Activated T-helper 1 cell treated with anti-CD3 and anti-CD28 coated beads, Interleukin-2, amount 50 U/mL, for 16 hours (primary cell): ENCODE data around the gene RBM46.

Source experiments
- DNase-seq, 2 donors: peaks; one replicate each; pipeline ENCODE4 v3.0.0-alpha.2; 2020; ENCODE audit warnings: low read depth in 1 of 2, low spot score in 1 of 2

The RBM46 gene, protein sequence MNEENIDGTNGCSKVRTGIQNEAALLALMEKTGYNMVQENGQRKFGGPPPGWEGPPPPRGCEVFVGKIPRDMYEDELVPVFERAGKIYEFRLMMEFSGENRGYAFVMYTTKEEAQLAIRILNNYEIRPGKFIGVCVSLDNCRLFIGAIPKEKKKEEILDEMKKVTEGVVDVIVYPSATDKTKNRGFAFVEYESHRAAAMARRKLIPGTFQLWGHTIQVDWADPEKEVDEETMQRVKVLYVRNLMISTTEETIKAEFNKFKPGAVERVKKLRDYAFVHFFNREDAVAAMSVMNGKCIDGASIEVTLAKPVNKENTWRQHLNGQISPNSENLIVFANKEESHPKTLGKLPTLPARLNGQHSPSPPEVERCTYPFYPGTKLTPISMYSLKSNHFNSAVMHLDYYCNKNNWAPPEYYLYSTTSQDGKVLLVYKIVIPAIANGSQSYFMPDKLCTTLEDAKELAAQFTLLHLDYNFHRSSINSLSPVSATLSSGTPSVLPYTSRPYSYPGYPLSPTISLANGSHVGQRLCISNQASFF

GRCh38 chr4:154781126-154781982 is at the start of gene RBM46:
RBM46 (plus strand) TSS chr4:154781272; CDS start chr4:154796753, 15,481 bp downstream.
- DNase-seq = no peak

DNA sequence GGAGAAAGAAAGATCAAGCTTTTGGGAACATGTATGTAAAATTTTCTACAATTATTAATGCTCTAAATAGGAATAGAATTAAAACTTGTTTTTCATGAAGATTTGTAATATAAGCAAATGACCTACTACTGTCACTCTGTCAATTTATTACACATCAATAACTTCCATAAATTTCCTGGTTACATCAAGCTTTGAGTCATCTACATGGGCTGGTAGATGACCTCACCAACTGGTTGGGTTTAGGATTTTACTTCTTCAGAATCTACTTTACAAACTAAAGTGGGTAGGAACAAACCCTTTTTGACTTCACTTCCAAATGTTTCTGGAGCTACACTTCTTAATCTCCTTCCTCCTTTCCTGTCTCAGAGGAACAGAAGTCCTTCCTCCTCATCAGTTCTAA is 49.3 kb upstream of the RBM46 start:
- no peak for DNase-seq

- no peak for DNase-seq
Measured at GRCh38 chr4:154732669-154733068, 48.4 kb upstream of the RBM46 start.

GRCh38 chr4:154736770-154737169 is 44.3 kb upstream of the RBM46 start:
- DNase-seq = no peak

DNA sequence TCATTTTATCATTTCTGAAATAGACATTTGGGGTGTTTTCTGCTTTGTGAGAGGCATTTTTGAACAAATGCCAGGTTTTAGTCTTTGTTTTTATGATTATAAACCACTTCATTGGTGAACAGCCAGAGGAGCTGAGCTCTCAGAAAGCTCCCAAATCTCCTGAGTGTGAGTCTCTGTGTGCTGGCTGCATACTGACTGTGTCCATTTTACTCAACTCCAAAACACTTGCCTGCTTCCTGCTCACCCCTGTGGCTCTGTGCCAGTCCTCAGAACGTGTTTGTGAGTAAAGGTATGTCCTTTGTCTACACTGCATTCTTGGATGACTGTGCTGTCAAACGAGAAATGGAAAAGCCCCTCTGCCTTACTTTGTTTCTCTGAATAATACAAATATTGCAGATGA is 42.6 kb upstream of the RBM46 start:
- DNase-seq = no peak

- no peak for DNase-seq
Measured at GRCh38 chr4:154739111-154739510, 42.0 kb upstream of the RBM46 start.

DNA sequence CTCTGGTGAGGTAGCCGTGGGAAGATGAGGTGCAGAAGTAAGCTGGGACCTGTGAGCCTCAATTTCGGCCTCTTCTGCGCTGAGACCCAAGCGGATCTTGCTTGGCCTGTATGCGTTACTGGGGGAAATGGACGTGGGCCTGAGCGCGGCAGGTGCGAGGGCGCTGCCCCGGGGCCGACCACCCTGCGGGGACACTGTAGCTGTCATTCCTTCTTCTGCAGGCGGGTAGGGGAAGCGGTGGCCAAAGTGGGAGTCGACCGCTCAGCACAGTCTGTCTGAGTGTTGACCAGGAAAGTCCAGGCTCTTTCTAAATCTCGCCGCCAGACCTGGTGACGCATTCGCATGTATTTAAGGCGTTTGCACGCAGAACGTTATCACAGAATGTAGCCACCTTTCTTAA is 40.6 kb upstream of the RBM46 start:
- DNase-seq = no peak

DNA sequence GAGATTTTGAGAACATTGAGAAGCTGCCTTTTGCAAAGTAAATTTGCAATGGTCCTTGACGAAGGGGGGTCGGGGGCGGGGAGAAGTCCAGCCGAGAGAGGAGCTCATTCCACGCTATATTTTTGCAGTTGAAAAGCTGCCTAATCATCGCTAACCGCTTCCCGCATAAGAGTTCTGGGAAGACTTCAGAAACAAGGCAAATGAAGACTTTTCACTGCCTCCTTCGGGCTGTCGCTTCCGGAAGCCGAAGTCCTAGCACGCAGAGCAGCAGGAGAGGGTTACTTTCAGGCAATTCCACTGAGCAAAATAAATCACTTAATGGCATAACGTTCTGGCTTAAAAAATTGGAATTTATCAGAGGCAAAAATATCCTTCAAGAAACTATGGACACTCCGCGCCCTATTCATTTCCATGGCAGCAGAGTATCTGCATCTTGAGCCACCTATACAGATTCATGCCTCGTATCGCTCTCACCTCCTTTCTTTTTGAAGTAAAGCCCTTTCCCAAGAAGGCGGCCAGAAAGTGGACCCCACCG is 39.9 kb upstream of the RBM46 start:
- DNase-seq = no peak

GRCh38 chr4:154741922-154742850 is 38.9 kb upstream of the RBM46 start:
- DNase-seq = no peak

GRCh38 chr4:154743683-154744340 is 37.3 kb upstream of the RBM46 start, which contains the start of gene LRAT:
LRAT (plus strand) TSS chr4:154744000; CDS start chr4:154744327, 327 bp downstream.
- no peak for DNase-seq

DNA sequence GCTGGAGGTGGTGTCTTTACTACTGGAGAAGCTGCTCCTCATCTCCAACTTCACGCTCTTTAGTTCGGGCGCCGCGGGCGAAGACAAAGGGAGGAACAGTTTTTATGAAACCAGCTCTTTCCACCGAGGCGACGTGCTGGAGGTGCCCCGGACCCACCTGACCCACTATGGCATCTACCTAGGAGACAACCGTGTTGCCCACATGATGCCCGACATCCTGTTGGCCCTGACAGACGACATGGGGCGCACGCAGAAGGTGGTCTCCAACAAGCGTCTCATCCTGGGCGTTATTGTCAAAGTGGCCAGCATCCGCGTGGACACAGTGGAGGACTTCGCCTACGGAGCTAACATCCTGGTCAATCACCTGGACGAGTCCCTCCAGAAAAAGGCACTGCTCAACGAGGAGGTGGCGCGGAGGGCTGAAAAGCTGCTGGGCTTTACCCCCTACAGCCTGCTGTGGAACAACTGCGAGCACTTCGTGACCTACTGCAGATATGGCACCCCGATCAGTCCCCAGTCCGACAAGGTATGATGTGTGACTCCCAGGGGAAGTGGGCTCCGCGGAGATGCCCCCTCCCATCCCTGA is 36.6 kb upstream of the RBM46 start:
- DNase-seq = no peak

DNA sequence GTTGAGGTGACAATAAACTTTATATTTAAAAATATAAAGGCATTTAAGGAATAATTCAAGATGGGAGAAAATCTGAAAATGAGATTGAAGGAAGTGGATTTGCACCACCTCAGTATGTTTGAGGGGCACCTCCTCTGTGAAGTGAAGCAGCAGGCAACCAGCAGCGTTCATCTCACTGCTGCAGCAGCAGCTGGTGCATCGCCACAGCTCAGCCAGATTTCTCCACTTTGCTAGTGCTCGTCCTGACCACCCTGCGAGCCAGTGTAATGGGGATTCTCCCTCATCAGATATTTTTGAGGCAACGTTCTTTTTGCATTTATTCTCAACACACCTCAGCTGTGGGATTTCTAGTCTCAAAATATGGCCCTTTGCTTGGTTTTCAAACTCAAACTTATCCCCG is 23.4 kb upstream of the RBM46 start:
- DNase-seq = no peak

DNA sequence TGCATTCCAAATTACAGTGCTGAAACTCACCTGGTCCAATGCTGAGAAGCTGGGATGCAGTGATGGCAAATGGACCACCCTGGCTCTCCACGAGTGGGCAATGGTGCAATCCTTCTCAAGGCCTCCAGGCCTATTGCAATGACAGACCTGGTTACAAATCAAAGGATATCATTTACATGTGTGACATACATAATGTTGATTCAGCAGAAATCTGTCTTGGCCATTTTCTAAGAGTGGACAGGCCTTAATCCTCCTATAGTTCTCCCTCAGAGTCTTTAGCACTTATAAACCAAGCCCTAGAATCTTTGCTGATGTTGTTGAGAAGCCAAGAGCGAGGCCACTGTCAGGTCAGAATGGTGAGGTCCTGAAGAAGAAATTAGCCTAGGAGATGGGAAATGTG is 20.2 kb upstream of the RBM46 start:
- no peak for DNase-seq

- no peak for DNase-seq
Measured at GRCh38 chr4:154778264-154778663, 2.8 kb upstream of the RBM46 start.

GRCh38 chr4:154779362-154779947 is 1.6 kb upstream of the RBM46 start:
- DNase-seq = no peak

DNA sequence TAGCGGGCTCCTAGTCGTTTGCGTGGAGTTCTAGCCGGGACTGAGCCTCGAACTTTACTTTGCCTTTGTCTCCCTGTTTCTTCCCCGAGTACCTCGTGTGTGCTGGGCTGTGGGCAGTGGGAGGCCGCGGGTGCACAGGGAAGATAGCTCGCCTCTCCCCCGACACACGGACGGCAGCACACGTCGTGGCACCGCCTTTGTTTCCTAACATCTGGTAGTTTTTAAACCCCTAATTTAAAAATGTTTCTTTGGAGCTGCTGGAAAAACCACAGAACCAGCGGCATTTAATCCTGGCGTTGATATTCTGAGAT is 866 bp downstream of the RBM46 start:
- no peak for DNase-seq

DNA sequence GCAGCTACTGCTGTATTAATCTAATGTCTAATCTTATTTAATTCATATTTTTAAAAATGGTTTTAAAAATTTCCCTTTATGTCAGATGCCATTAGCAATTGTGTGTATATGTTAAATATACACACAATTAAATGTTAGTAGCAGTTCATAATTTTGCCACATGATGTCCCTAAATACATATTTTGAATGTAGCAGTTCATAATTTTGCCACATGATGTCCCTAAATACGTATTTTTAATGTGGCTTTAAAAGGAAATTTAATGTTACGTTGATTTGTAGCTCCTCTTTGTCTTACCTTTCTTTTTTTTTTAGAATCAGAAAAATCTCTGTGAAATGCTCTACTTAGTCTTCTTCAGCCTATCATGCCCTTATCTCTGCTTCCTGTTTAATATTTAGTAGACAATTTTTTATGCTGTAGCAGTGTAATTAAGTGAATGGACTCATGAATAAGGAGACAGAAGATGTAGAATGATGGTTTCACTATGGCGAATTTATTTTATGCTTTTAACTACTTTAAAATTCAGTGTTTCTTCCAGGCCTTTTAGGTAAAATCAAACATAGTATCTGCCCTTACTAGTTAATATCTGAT is 26.1 kb downstream of the RBM46 start:
- DNase-seq = no peak

DNA sequence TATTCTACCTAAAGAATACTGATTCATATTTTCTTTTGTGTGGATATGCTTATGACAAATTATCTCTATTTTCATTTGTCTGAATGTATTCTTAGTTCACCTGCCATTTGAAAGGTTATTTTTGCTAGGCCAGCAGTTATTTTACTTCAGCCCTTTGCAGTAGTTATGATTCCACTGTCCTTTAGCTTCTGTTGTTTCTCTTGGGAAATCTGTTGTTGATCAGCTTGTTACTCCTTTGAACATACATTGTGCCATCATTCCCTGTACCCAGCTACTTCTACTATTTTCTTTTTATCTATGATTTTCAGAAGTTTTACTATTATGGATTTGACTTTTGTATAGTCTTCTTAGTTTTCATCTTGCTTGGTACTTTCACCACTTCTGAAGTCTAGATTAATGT is 37.2 kb downstream of the RBM46 start:
- DNase-seq = no peak

DNA sequence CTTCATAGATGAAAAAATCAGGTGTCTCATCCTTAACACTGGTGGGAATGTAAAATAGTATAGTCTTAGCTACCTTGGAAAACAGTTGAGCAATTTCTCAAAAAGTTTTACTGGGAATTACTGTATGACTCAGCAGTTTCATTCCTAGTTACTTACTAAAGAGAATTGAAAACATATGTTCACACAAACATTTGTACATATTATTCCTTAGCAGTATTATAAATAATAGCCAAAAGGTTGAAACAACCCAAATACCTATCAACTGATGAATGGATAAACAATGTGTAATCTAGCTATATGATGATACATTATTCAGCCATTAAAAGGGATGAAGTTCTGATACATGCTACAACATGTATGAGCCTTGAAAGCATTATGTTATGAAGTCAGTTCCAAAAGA is 41.7 kb downstream of the RBM46 start:
- no peak for DNase-seq
